Activated CD4-positive, alpha-beta T cell treated with anti-CD3 and anti-CD28 coated beads, Interleukin-2, Interleukin-6, amounts not matched to agents 100 ng/mL and 50 ng/mL, durations not matched to agents 16 hours and 8 hours (primary cell): ENCODE results near the gene ITGB7.

Experiments
- DNase-seq: peaks from one replicate; pipeline ENCODE4 v3.0.0-alpha.2; 2020

Gene ITGB7, protein sequence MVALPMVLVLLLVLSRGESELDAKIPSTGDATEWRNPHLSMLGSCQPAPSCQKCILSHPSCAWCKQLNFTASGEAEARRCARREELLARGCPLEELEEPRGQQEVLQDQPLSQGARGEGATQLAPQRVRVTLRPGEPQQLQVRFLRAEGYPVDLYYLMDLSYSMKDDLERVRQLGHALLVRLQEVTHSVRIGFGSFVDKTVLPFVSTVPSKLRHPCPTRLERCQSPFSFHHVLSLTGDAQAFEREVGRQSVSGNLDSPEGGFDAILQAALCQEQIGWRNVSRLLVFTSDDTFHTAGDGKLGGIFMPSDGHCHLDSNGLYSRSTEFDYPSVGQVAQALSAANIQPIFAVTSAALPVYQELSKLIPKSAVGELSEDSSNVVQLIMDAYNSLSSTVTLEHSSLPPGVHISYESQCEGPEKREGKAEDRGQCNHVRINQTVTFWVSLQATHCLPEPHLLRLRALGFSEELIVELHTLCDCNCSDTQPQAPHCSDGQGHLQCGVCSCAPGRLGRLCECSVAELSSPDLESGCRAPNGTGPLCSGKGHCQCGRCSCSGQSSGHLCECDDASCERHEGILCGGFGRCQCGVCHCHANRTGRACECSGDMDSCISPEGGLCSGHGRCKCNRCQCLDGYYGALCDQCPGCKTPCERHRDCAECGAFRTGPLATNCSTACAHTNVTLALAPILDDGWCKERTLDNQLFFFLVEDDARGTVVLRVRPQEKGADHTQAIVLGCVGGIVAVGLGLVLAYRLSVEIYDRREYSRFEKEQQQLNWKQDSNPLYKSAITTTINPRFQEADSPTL

DNA sequence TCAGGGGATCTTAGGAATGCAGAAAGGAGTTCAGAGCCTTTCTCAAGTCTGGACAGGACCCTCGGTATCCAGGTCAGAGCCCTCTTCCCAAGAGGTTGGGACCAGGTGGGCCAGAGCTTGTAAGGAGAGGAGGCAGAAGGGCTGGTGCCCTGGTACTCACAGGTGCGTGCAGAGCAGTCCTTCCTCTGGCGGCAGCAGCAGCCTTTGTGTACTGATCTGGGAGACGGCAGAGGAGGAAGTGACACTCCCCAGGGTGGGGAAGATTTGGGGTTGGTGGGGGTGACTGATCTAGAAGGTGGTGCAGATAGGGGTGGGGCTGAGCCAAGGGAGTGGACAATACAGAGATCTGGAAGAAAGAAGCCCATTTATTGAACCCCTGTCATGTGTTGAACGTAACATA is at the start of gene ITGB7:
ITGB7 (minus strand) TSS at position 210 of the 400 bp plus-strand sequence. CDS start 6,808 bp downstream, outside the sequence.
- DNase-seq: peak; percentile 85

DNA sequence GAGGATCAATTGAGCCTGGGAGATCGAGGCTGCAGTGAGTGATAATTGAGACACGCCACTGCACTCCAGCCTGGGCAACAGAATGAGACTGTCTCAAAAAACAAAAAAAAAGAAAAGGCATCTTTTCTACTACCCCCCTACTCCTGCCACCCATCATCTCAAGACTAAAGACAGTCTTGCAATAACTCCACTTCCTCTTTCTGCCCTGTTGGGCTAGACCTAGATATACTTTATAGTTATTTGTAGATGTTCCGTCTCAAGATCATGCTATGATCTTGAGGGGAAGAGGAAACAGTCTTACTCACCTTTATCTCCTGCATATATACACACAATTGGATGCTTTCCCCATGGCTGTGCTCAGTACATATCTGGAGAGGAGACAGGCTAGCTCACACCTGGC is 48.9 kb upstream of the ITGB7 start:
- no peak for DNase-seq

DNA sequence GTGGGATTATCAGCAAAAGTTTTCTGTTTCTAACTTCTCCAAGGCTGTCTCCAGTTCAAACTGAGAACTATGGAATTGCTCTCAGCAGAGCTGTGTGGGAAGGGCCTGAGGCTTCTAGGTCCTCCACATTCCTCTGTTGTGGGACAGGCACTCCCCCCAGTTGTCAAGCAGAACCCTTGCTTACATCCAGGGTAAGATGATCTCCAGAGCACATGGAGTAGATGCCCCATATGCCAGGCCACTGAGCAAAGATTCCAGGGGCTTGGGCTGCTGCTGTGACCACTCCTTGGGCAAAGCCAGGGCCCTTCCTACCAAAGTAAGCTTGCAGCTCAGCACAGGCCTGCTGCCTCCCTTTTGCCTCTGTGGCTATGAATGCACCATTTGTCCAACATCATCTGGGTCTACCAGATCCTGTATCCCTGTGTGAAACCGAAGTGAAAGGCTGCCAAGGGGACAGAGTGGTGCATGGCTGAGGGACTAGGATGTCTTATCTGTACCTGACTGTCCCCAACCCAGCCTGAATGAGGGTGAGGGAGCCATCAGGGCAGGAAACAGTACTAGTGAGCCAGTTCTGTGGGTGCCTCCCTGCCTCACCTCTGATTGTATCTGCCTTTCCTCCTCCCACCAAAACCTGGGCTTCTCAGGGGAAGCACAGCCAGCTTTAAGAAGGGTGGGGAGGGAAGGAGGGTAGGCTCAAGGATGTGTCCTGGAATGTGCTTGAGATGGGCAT is 47.9 kb upstream of the ITGB7 start:
- no peak for DNase-seq

DNA sequence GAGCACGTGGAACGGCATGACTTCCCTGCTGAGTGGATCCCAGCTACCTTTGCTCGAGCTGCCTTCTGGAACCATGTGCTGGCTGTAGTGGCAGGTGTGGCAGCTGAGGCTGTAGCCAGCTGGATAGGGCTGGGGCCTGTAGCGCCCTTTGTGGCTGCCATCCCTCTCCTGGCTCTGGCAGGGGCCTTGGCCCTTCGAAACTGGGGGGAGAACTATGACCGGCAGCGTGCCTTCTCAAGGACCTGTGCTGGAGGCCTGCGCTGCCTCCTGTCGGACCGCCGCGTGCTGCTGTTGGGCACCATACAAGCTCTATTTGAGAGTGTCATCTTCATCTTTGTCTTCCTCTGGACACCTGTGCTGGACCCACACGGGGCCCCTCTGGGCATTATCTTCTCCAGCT is 46.2 kb upstream of the ITGB7 start:
- DNase-seq: no peak

DNA sequence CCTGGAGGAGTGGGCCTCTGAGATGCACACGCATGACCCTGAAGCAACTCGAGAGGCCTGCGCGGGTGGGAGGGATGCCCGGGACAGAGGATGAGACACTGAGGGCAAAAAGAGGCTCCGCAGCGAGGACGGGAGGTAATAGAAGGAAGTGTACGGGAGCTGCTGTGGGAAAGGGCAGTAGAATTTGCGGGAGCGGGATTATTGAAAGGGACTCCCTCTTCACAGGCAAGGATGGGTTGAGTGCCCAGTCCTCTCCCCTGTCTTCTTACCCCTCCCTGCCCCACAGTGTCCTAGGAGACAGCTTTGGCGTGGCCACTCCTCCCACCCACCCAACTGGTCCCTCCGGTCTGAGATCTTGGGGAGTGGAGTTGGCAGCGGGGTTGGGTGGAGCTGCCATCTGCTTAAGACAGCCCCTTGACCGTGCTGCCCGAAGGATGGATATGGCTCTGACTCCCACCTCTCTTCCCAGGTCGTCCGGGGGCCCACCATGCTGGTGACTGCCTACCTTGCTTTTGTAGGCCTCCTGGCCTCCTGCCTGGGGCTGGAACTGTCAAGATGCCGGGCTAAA is 45.4 kb upstream of the ITGB7 start:
- DNase-seq: no peak

DNA sequence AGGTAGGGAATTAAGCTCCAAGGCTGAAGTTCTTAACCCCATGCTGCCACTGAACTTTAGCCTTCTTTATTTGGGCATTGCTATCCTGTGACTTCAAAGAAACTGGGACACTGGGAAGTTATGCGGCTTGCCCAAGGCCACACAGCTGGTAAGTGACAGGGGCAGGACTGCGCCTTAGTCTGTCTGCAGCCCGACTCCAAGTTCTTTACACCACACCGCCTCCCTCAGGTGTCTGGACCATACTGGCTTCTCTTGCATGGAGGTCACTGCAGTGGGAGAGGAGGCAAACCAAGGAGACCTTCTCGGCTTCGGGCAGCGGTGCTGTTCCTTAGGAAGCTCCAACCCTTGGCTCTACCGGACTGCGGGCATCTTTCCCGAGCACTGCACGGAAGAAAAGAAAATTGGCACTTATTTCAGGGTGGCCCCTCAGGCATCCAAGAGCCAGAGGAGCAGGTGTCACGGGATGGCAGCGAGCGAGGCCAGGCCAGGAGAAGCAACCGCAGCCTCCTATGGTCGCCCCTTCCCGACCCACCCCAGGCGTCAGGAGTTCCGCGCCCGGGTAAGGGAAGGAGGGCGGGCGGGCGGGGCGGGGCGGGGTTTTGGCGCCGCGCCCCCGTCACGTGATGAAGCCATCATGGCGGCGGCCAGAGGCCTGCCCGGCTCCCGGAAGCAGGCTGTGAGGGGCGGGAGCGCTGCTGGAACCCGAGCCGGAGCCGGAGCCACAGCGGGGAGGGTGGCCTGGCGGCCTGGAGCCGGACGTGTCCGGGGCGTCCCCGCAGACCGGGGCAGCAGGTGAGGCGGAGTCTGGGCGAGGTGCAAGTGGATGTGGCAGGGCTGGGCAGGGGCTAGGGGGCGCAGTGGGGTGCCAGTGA is 44.7 kb upstream of the ITGB7 start:
- DNase-seq: peak; percentile 84

DNA sequence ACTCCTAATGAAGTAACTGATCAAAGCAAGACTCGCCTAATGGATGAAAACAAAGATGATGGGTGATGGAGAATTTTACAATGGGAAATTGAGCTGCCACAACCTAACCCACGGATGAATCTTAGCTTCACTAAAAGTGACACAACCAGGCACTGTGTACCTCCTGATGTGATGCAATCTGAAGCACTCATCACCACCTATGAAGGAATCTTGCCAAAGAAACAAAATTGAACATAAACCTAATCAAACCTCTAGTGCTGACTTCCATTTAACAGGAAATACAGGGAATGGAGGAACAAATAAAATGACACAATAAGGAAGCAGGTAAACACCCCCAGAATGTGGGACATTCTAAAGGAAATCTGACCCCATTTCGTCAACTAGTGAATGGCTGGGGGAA is 38.2 kb upstream of the ITGB7 start:
- DNase-seq: no peak

DNA sequence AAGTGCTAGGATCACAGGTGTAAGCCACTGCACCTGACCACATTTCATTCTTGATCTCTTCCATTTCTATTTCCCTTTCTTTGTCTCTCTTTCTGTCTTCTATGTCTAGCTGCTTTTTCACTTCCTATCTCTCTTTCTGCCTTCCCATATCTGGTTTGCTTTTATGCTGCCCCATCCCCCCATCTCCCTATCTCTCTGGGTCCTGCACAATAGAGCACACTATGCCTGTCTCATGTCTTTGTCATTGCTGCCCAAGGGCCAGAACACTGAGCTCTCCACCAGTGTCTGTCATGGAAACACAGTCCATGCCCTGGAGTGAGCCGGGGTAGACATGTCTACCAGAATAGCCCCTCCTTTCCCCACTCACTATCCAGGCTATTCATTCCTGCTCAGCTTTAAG is 37.3 kb upstream of the ITGB7 start:
- DNase-seq: no peak

DNA sequence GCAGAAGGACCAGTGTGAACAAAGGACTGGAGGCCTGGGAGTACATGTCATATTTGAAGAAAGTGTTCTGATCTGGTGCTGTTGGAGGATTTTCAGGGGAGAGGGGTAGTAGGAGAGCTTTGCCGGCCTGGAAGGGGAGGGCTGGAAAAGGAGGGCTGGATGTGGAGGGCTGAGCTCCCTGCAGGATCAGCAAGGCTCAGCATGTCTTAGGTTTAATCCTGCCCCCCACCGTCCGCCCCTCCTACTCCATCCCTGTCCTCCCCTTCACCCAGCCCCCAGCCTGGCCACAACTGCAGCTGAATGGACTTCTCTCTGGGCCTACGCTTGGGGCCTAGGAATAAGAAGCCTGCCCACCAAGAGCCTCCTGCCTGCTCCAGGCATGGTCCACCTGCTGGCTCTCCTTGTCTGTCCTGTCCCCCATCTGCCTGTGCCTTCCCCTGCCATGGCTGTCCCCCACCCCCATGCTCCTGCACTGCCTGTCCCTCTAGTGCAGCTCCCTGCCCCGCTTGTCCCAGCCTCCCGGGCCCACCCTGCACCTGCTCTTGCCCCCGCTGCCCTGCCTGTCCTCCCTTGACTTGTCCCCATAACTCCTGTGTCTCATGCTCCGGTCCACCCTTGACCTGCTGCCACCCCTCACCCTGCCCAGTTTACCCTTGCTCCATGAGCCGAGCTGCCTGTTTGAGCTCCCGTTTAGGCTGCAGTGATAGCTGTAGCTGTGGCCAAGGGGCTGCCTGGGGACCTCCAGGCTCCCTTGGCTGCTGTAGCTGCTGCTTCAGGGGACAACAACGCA is 34.8 kb upstream of the ITGB7 start:
- no peak for DNase-seq

DNA sequence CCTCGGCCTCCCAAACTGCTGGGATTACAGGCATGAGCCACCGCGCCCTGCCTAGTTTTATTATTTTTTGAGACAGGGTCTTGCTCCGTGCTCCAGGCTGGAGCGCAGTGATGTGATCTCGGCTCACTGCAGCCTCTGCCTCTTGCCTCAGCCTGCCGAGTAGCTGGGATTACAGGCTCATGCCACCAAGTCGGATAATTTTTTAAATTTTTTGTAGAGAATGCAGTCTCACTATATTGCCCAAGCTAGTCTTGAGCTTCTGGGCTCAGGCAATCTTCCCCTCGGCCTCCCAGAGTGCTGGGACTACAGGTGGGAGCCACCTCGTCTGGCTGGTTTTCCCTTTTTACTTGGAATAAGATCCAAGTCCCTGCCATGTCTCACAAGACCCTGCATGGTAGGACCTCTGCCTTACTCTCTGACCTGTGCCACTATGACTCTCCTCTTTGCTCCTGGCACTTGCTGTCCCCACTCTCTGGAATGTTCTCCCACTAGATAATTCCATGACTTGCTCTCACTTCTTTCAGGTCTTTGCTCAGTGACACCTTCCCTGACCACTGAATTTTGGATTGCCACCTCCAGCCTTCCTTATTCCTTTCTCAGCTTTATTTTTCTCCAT is 32.7 kb upstream of the ITGB7 start:
- DNase-seq: no peak

DNA sequence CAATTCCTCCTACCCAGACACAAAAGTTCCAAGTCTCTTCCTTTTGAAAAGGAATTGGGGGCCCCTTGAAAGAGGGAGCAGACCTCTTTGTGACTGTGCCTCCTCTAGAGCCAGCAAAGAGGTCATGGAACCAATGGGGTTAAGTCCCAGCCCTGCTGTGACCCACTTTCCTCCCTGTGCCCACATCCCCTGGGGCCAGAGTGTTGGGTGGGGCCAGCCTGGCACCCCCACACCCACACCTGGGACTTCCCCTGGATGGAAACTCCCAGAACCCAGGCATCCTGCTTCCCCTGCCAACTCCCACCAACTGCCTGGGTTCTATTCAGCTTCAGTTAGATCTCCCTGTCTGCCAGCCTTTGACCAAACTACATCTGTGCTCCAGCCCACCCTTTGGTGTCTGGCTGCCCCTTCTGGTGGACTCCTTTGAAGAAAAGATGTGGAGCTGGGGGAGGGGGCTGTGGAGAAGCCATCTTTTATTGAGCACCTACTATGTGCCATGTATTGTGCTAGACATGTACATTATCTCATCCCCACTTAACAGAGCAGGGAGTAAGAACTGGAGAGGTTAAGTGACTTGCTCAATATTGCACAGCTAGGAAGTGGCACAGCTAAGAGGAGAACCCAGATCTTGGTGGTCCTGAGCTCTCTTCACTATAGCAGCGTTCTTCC is 29.5 kb upstream of the ITGB7 start:
- peak; percentile 58 for DNase-seq

DNA sequence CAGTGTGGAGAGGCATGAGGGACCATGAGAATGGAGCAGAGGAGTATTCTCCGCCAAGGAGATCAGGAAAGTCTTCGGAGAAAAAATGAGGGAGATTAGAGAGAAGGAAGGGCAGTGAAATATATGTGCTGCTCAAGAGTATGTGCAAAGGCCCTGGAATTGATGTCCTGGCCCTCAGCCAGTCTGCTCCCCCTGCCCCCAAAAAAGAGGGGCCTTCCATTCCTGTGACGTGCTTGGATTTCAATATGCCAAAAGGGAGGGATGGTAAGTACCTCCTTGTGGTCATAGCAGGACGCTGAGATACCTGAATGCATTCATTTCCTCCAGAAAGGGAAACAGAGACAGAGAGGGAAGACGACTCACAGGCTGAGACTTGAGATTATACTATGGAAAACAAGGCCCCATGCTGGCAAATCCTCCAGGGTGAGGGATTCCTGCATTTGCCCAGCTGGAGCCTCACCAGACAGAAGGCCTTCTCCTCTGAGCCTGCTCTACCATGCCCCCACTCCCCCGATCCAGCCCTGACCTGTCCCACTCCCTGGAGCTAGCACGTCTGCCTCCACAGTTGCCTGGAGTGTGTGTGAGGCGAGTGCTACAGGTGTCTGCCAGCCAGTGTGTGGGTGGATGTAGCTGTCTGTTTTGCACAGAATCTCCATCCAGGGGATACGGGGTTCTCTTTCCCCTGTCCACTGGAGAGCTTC is 28.8 kb upstream of the ITGB7 start:
- DNase-seq: no peak

DNA sequence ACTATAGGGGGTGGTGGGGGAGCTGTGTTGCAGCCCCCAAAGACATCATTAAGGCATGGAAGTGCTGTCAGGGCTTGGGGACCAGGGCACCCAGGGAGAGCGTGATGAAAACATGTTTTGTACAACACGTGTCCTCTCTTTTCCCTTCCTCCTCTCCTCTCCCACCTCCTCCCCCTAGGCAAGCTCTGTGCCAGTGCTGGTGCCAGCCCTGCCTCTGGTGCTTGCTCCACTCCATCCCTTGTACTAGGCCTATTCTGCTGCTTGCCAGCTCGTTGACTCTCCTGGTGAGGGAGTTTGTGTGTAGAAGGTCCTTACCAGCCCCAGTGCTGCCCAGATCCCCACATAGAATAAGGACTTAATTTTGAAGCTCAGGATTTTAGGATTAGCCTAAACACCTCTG is 28.1 kb upstream of the ITGB7 start:
- no peak for DNase-seq

DNA sequence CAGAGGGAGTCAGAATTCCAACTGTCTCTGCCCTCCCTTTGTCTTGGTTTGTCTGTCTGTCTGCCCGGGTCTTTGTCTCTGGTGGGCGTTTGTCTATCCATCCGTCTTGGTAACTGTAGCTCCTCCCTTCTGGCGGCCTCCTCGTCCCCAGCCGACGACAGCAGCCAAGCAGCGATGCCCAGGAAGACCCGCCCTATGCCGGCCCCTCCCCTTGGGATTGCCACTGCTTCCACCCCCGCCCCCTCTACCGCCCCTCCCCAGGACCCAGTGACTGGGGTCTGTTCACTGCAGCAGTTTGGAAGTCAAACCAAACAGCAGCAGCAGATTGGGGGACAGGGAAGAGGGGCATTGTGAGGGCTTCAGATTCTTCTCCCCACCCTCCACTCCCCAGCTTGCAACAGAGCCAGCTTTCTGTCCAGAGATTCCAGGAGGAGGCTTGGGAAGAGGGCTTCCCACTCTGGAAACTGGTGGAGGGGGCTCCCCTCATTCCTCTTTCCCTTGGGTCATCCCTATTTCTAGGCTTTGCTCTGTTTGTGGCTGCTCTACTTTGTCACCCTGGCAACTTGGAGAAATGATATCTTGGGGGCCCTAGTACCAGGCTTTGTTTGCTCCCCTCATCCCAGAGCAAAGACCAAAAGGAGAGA is 27.3 kb upstream of the ITGB7 start:
- no peak for DNase-seq

DNA sequence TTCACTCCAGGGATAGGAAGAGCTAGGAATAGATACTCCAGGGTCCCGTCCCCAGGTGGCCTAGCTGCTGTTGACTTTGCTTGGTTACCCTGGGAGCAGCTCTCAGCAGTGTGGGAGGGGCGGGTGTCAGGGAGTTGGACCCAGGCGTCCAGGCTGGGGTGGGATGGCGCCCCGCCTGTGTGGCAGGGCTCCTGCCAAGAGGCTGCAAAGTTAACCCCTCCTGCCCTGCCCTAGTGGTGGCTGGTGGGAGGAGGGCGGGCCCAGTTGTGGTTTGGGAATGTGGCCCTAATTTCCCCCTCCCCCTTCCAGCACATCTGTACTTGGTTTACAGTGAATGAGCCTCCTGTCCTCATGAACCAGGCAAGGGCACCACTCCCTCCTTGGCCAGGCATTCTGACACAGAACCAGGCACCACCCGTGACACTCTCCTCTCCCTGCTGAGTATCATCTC is 26.6 kb upstream of the ITGB7 start:
- no peak for DNase-seq

DNA sequence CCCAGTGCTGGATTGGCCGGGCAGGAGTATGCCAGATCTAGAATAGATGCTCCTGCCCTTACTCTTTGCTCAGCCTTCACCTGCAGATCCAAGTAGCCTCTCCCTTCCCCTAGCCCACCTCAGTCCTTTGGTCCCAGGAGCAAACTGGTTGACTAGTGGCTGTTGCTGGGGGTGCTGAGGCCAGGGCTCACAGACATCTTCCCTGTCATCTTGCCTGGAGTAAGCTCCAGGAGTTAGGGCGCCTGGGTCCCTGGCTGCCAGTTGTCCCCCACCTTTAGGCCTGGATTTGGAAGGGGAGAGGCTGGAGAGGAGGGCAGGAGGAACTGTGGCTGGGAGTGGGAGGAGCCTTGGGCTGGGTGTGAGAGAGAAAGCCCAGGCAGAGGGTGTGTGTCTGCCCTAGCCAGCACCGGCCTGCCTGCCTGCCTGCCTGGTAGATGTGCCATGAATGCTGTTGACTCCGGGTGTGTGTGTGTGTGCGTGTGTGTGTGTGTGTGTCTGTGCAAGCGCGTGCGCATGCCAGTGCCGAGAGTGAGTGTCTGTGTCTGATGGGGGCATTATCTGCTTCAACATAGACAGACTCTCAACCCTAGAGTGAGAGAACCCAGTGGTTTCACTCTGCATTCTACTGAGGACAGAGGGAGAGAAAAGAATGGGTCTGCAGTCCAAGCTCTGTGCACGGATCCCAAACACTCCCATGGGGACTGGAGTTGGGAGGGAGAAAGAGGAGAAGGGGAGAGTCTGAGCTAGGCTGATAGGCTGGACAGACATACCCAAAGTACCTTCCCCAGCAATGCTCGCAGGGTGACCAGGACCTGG is 25.8 kb upstream of the ITGB7 start:
- DNase-seq: peak; percentile 51

DNA sequence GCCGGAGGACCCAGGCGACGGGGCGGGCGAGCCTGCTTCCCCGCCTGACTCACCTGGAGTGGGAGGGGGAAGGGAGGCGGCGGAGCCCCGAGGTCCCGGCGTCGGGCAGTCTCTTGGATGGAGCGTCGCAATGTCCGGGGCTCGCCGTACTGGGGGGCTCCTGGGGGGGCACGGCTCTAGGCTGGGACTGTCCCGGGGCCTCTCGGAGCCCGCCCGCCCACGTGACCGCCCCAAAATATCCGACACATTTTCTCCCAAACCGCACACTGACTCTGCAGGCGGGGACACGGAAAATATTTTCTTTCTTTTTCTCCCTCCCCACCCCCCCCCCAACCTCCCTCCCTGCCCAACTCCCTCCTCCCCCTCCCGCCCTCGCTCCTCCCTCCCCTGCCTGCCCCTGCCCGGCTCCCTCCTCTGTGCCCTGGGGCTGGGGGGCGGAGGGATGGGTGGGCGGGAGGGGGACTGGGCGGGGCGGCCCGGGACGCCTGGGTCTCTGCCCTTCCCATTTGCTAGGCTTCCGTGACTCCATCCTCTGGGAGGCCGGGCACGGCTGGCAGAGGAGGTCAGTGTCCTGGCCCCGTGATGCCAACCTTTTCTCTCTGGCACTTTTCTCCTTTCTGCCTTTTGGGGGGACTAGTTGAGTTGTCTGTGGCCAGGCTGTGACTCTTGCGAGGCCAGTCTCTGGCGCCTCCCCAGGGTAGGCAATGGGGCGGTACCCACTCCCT is 25.0 kb upstream of the ITGB7 start, which contains the start of gene RARG:
RARG (minus strand) TSS at position 289 of the 725 bp plus-strand sequence. CDS start 4,664 bp downstream, outside the sequence.
- DNase-seq: peak; percentile 68

DNA sequence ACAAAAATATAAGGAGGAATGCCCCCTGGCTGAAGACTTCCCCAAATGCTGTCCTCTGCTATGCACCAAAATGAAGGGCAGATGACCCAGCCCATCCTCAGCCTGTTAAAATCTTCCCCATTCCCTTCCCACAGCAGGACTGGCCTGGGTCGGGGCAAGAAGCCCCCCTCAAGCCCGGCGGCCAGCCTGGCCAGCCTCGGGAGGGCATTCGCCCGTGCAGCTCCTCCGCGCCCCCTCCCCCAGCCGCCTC is 24.5 kb upstream of the ITGB7 start:
- DNase-seq: no peak
